DMS79 (cell line): ENCODE measurements around the gene USP10.

ENCODE experiments used
- DNase-seq: peaks from one replicate; lab custom pipeline; 2025; lab: John Stamatoyannopoulos, UW

USP10 gene

DNA sequence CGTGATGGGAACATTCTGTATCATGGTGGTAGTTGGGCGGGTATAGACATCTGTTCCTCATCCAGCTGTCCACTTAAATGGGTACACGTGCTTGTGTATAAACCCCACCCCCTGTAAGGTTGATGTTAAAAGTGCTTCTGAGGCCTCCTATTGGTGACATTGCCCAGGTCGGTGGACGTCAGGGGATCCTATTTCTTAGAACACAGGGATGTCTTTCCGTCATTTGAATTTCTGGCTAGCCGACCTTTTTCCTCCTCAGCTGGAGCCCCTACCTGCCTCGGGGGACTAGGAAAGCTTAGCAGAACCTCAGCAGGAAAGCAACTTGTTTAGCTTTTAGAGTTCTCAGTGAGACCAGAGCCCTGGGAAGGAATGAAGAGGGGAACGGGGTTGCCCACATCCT, 103.3 kb downstream of the USP10 start:
- DNase-seq, result no peak

DNA sequence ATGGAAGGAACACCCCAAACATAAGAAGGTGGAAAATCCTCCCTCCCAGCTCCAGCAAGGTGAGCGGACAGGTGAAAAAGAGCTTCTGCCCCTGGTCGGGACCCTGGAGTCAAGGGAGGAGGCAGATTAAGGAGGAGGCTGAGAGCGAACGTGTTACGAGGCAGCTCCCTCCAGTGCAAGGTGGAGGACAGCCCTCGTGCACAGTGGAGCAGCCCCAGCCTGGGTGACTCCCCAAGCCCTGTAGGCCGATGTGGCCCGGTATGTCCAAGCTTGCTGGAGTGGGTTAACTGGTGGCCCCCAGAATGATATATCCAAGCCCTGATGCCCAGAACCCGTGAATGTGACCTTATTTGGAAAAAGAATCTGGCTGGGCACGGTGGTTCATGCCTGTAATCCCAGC, 104.5 kb downstream of the USP10 start:
- no peak for DNase-seq

DNA sequence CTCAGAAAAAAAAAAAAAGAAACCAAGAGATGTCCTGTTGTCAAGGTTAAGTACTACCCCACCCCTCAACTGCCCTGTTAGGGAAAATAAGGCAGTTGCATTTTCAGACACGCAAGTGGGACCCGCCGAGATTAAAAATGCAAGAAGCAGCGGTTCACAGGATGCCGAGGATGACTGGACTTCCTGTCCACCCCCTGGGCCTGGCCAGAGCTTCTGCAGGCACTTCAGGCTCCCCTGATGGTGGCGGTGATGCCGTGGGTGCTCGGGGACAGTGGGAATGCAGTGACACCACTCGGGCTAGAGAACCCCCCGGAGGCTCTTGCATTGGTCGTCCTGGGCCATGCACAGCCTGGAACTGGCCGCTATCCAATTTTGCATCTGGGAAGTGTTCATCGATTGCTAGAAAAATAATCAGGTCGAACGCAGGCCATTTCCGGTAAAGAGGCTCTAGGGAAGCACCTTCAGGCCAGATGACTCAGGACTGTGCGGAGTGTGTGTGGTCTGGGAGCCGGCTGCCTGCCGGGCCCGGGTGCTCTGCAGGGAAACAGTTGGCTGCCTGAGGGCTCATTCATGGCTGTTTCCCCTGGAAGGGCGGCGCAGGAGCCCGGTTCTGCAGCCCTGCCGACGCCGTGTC, 106.6 kb downstream of the USP10 start:
- peak; percentile 23 for DNase-seq

DNA sequence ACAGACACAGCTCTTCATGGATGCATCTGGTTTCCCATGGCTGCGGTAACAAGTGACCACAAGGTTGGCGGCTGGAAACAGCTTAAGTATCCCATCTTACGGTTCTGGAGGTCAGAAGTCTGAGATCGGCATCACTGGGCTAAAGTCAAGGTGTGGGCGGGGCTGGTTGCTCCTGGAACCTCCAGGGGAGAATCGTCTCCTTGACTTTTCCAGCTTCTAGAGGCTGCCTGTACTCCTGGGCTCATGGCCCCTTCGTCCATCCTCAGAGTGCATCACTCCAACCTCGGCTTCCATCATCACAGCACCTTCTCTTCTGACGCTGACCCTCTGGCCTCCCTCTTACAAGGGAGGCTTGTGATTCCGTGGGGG, 107.1 kb downstream of the USP10 start:
- no peak for DNase-seq

DNA sequence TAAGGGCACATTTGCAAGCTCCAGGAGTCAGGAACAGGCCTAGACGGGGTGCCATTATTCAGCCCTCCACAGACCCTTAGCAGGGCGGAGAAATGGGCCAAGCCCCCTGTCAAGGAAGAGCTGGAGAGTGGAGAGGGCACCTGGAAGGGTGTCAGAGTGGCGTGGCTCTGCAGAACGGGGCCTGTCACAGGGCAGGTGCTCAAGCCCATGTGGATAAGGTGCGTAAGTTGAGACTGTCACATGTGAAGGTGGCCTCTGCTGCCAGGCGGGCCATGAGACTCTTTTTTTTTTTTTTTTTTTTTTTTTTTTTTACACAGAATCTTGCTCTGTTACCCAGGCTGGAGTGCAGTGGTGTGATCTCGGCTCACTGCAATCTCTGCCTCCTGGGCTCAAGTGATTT, 108.0 kb downstream of the USP10 start:
- no peak for DNase-seq

DNA sequence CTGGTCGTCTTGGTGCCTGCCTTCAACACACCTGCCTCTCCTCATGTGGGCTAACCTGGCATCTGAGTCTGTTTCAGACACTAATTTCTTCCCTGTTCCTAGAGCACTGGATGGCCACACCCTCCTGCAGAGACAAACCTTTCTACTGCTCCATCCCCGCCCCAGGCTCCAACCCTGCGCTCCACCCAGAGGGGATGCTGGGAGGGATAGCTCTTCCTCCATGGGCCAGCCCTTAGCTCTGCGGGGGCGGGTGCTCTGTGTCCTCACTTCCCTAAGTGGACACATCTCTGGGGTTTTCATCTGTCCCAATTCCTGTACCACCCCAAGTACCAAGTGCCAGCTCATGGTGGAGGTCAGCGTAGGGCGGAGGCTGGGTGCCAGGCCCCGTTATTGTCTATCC, 109.0 kb downstream of the USP10 start:
- no peak for DNase-seq

DNA sequence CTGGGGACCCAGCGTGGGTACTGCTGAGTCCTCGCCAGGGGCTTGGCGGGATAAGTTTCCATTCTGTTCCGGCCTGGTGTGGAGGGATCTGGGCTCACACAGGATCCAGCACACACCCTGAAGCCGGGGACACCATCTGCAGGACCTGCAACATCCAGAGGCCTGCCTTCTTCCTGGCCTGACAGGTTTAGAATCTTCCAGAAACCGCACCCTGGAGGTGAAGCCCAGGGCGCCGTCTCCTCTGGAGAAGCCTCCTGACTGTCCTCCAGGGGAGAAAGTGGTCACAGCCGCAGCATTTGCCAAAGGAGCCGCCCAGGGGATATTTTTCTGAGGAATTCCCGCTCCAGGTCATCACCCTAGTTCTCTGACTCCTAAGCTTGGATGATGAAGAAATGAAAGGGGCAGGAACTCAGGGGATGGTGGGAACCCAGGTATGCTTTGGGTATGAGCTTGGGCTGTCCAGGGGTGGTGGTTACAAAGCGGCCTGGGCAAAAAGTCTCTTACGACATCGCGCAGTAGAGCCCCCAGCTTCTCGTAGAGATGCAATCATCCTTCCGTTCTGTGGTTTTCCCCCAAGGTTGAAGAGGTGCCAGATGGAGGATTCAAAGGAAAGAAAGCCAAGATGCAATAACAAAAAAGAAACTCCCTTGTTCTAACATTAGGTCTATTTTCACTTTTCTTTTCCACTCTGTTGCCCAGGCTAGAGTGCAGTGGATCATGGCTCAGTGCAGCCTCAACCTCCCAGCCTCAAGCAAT, 110.9 kb downstream of the USP10 start:
- no peak for DNase-seq

DNA sequence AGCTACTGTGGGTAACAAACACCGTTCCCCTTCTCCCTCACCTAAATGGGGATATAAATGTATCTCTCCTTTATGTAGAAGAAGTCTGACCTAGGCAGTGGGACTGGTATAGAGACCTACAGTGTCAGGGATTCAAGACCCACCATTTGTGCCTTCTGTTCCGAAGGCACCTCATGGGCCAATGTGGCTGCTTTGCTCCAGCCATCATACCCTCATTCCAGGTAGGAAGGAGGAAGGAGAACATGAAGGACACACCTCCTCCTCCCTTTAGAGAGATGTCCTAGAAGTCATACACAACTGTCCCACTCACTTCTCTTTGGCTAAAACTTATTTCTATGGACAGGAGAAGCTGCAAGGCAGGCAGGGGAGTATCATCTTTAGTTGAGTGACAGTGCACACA, 111.7 kb downstream of the USP10 start:
- no peak for DNase-seq

DNA sequence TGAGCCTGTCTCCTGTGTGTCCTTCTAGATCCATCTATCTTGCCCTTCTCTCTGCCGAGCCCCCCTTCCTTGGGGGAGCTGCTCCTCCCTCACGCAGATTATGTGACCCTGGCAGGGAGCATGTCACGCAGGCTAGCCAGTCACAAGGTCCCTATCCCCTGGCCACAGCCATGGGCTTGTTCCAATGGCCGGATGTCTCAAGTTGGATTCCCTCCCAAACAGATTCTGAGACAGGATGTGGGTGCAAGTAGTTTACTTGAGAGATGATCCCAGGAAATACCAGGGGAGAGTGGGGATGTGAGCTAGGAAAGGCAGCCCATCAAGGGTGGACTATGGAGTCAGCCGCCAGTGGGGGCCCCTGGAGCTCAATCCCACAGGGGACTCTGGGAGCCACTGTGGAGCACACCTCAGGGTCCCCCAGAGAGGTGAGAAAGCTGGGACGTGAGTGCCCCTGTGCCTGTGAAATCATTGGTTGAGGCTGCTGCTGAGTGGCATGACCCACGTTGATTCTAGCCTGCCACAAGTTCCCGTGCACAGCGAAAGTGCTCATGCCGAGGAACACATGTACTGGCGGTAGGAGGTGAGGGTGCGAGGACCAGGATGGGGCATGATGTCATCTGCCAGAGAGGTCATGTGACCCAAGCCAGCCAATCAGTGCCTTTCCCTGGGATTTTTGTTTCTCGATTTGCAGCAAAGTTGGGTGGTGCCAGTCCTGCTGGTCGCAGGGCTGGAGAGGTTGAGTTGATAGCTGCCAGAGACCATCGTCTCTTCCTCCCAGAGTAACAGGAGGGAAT, 113.5 kb downstream of the USP10 start:
- DNase-seq, result no peak

DNA sequence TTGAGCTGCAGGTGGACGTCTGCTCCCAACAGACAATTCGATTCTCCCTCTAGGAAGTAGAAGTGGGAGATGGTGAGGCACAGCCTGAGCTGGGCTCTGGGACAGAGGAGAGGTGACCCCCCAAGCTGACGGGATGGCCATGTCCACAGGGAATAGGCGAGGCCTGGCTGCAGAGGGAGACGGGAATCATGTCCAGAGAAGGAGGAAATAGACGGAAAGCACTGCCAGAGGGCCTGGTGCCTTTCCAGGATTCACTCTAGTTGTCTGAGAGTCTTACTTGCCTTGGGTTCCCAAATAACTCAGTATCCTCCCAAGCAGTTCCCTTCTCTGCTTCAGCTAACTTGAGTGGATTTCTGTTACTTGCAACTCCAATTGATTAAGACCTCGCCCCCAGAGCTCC, 115.7 kb downstream of the USP10 start:
- DNase-seq, result no peak

DNA sequence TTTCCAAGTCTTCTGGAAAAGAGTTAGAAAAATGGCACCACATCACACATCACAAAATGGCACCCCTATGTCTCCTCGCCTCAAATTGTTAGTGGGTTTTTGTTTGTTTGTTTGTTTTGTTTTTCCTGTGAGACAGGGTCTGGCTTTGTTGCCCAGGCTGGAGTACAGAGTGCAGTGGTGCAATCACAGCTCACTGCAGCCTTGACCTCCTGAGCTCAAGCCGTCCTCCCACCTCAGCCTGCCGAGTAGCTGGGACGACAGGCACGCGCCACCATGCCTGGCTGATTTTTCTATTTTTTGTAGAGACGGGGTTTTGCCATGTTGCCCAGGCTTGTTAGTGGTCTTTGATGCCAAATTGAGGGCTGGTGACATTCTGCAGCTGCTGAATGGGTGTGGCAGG, 116.2 kb downstream of the USP10 start:
- no peak for DNase-seq

DNA sequence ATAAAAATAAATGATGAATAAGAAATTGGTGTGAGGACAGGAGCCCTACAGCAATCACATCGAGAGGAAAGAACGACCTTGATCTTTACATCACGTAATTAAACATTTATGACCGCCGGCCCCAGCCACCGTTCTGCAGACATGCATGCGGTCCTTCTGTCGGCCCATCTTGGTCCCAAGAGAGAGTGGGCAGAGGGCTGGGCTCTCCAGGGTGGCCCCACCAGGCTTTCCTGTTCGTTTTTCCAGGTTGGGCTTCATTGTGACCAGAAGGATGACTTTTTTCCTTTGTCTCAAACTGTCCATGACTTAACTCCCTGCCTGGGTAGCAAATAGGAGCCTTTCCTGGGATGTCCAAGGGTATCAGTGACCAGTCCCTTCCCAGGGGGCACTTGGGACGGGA, 116.7 kb downstream of the USP10 start:
- no peak for DNase-seq

DNA sequence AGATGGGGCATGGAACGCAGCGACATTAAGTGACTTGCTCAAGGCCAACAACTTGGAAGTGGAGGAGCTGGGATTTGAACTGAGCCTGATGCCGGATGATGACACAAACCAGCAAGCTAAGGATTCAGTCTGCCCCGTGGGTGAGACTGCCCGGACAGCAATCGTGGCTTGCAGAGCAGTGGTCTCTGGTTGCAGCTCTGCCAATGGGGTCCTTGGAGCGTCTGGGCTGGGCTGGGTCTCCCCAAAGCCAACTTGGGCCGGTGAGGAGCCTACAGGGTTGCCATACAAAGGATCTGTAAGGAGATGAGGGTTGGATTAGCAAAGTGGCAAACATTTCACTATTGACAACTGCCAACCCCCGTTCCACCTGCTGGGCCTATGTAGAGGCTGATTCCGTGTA, 117.4 kb downstream of the USP10 start:
- DNase-seq, result no peak

DNA sequence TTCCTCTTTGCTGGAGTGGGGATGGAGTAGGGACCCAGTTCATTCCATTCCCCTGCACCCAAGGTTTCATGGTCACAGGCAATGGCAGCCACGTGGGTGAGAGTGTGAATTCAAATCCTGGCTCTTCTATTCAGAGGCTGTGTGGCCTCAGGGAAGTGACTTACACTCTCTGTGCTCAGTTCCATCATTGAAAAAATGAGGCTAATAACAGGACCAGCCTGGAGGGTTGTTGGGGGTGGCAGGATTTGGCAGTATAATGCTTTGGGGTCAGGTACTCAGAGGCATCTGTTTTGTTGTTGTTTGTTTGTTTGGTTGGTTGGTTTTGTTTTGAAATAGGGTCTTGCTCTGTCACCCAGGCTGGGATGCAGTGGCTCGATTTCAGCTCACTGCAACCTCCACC, 117.8 kb downstream of the USP10 start:
- no peak for DNase-seq

DNA sequence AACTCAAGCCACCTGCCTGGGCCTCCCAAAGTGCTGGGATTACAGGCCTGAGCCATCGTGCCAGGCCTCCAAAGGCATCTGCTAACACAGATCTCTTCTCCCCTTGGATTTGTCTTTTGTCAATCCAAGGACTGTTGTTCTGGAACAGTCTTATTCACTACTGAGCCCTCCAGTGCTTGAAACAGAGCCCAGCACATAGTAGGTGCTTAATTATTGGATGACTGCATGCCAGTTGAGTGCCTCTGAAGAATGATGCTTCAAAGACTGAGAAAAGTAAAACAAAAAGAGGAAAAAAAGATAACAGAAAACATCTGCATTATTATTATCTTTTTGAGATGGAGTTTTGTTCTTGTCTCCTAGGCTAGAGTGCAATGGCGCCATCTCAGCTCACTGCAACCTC, 118.3 kb downstream of the USP10 start:
- no peak for DNase-seq

DNA sequence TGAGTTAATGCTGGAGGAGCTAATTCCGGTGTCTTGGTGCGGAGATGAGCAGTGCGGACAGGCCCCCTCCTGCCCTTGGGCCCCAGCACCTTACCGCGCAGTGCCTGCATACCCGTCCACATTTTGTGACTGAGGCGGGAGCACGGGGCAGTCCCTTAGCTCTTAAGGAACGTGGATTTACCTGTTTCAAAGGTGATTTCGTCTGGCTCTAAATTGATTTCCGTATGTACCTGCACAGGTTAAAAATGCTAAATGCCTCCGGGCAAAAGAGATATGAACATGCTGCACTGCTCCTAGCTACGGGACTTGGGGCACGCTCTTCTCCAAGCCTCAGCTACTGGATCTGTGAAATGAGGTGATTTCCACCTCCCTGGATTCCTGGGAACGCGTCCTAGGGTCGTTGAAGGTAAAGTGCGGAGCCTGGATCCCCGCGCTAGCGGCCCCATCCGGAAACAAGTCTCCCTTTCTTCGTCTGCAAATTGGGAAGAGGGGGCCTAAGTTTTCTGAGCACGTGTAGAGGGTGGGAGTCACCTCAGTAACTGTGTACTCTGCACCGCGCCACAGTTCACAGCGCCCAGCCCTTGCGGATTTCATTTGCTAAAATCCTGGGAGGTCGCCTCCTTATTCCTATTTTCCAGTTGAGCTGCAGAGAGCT, 119.3 kb downstream of the USP10 start:
- no peak for DNase-seq

DNA sequence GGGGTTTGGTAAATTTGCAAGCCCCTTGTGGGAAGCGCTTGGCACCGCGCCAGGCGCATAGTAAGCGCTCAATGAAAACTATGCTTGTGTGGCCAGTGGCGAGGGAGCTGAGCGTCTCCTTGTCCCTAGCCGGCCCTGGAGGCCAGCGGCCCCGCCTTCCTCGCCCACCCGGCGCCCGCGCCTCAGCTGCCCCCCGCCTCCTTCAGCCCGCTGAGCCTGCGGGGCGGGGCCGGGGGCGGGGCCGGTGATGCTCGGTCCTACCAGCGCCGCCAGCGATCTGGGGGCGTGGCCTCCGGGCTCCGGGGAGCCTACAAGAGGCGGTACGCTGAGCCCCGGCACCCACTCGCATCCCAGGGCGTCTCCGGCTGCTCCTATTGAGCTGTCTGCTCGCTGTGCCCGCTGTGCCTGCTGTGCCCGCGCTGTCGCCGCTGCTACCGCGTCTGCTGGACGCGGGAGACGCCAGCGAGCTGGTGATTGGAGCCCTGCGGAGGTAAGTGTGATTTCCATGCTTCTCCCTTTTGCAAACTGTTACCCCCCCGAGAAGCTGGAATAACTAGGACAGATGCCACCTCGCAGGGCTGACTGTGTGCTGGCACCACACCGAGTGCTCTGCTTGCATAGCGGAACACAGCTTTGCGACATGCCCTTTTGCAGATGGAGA, 120.0 kb downstream of the USP10 start, which contains the start of gene CRISPLD2:
TSS of gene CRISPLD2 (plus strand) at position 342 of the 661 bp plus-strand sequence. CDS start 18,511 bp downstream, outside the sequence.
- peak; percentile 61 for DNase-seq

DNA sequence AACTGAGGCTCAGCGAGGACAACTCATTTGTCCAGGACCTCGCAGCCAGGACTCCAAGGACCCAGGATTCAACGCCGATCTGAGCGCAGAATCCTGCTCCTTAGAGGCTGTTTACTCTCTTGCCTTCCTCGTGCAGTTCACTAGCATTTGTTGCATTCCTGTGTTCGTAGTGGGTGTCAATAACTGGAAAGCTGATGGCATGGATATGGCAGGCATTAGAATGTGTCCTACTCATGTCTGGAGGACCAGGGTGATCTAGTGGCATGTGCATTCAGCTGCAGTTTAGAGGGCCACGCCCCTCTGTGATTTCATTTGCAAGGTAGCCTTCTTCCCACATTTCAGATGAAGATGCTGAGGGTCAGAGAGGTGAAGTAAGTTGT, 120.5 kb downstream of the USP10 start:
- no peak for DNase-seq

DNA sequence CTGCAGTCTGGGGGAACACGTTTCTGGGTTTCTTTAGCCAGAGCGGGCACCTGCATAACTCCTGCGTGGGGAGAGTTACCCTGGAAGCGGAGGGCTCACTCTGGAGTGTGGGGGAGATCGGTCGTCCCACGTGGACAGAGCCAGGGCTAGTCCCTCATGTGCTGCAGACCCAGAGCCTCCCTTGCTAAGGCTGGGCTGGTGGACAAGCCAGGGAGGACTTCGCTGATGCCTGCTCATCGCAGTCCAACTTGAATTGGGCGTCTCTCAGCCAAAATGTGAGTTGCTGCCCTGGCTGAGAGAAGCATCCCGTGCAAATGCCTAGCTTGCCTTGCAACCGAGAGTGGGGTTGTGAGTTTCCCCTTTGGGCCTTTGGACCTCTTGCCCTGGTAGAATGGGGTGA, 121.0 kb downstream of the USP10 start:
- DNase-seq, result no peak

DNA sequence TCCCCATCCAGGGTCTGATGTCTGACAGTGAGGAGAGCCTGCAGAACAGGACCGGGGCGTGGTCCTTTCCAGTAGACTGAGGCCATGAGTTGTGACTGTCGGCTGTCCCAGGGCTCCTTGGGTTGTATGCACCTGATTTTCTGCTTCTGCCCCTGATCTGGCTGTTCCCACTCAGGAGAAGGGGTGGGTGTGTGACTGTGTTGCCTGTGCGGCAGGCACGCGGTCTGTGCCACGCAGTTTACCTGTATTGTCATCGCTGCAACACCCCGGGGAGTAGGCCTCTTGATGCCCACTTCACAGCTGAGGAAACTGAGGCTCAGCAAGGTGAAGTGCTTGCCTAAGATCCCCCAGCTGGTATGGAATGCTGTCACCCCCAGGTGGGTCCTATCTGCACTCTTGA, 121.4 kb downstream of the USP10 start:
- DNase-seq, result no peak

DNA sequence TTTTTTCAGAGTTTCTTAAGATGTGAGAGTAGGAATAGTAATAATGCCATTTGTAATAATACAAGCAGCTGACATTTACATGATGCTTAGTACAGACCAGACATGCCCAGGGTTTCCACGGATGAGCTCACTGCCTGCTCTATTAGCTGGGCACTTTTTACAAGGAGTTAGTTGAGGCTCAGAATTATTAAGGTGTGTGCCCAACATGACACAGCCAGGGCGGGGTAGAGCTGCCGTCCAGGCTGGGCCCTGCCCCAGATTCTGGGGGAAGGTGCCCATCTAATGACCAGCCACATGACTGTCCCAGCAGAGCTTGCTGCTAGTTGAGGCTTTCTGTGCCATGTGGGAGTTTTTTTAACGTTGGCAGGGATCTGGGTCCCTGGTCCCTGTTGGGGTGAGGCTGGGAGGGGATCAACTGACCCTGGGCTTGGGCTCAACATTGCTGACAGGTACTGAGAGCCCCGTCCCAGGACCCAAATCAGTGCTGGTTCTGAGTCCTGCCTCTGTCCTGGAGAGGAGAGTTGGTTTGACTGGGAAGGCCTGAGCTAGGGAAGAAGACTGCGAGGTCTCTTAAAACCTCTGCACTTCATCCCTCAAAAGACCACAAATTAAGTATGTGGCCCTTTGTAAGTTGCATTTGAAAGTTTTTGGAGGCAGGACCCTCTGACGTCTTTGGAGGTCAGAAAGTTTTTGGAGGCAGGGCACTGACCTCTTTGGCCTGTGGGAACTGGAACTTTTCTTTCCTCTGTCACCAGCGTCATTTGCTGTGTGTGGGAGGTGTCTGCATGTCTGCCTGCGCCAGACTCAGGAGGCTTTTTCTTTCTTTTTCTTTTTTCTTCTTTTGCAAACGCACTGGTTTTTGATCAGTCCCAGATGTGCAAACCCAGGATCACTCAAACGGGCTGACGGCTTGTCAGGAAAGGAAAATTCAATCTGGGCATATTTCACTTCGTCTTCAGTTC, 122.2 kb downstream of the USP10 start:
- DNase-seq, result no peak
